ENCODE data around the gene TAMM41.

GRCh38 chr3:11814663-11815062 lies 32.0 kb downstream of the TAMM41 start:
- TF ChIP-seq, protein P1, sequence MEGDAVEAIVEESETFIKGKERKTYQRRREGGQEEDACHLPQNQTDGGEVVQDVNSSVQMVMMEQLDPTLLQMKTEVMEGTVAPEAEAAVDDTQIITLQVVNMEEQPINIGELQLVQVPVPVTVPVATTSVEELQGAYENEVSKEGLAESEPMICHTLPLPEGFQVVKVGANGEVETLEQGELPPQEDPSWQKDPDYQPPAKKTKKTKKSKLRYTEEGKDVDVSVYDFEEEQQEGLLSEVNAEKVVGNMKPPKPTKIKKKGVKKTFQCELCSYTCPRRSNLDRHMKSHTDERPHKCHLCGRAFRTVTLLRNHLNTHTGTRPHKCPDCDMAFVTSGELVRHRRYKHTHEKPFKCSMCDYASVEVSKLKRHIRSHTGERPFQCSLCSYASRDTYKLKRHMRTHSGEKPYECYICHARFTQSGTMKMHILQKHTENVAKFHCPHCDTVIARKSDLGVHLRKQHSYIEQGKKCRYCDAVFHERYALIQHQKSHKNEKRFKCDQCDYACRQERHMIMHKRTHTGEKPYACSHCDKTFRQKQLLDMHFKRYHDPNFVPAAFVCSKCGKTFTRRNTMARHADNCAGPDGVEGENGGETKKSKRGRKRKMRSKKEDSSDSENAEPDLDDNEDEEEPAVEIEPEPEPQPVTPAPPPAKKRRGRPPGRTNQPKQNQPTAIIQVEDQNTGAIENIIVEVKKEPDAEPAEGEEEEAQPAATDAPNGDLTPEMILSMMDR (IDR thresholded peaks at IDR 0.05; ENCODE audit: low read length) = no peak
- TF ChIP-seq EZH2 (IDR thresholded peaks at IDR 0.05; ENCODE audit: borderline replicate concordance, low read length) = no peak

Data from OCI-LY1 (cell line).